ENCODE measurements around the gene CMTM2.
"Not testable (repeated sequence)": the region's sequence is repeated elsewhere in the genome, so short reads cannot be mapped to it uniquely, and the experiment has no call there.

Gene CMTM2

GRCh38 chr16:66587881-66588600, 8.8 kb downstream of the CMTM2 start:
- no peak for DNase-seq

GRCh38 chr16:66588981-66589713, 9.9 kb downstream of the CMTM2 start:
- no peak for DNase-seq

DNA sequence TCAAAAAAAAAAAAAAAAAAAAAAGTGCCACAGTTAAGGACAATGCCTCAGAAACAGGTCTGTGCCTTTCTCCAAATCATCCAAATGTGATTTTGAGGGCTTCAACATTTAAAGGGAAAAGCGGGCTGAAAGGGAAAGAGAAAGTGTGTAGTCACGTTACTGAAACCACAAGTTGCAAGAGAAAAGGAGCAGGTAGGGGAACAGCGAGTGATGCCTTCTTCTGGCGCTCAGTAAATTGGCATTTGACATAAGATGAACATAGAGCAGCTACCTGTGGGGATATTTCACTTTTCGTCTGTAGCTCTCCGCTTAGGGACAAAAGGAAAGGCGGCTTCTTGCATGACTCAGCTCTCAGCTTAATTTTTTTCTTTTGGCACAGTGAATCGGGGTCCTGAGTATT, 11.1 kb downstream of the CMTM2 start:
- no peak for DNase-seq

DNA sequence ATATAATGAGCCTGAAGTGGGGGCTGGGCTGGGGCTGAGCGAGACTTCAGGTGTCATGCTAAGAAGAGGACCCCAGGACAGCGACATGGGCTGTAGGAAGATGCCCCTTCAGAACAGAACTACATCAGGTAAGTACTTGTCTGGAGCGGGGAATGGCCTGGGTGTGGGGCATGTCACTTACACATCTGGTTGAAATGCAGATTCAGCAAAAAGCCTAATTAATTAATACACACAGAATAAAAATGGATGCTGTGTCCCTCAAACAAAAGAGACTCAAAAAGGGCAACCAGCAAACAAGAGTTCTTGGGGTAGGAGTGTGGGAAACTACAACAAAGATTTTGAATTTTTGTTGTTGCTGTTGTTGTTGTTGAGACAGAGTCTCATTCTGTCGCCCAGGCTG, 11.8 kb downstream of the CMTM2 start:
- no peak for DNase-seq

DNA sequence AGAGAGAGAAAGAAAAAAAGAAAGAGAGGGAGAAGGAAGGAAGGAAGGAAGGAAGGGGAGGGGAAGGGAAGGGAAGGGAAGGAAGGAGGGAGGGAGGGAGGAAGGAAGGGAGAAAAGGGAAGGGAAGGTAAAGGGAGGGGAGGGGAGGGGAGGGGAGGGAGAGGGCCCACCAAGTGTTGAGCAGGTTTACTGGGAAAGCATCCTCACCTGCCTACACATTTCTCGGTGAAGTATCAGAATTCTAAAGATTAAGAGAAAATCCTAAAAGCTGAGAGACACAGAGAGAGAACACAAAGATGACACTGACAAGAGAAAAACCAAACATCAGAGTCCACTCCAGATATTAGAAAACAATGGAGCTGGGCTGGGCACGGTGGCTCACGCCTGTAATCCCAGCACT, 13.0 kb downstream of the CMTM2 start:
- no peak for DNase-seq

GRCh38 chr16:66592814-66593213, 13.6 kb downstream of the CMTM2 start:
- no peak for DNase-seq

DNA sequence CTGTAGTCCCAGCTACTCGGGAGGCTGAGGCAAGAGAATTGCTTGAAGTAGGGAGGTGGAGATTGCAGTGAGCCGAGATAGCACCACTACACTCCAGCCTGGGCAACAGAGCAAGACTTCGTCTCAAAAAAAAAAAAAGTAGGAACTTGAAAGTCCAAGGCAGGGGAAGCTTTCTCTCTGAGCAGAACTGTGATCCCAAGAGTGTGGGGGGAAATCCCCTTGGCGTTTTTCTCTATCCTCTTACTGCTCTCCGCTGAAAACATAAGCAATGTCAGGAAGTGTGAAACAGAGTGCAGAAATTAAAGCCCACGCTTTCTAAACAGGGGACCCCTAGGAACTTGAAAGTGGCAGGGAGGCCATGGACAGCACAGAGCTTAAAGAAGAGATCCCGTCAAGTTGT, 15.5 kb downstream of the CMTM2 start:
- no peak for DNase-seq

DNA sequence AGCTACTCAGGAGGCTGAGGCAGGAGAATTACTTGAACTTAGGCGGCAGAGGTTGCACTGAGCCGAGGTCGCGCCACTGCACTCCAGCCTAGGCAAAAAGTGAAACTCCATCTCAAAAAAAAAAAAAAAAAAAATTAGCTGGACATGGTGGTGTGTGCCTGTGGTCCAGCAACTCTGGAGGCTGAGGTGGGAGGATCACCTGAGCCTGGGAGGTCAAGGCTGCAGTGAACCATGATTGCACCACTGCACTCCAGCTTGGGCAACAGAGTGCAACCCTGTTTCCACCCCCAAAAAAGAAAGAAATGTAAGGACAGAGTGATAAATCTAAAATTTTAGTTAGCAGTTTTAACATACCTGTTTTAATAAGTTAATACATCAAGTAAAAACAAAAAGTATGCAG, 17.3 kb downstream of the CMTM2 start:
- not testable (repeated sequence) for DNase-seq

GRCh38 chr16:66596986-66597848, 18.0 kb downstream of the CMTM2 start:
- no peak for DNase-seq

GRCh38 chr16:66598111-66598510, 18.8 kb downstream of the CMTM2 start:
- no peak for DNase-seq

DNA sequence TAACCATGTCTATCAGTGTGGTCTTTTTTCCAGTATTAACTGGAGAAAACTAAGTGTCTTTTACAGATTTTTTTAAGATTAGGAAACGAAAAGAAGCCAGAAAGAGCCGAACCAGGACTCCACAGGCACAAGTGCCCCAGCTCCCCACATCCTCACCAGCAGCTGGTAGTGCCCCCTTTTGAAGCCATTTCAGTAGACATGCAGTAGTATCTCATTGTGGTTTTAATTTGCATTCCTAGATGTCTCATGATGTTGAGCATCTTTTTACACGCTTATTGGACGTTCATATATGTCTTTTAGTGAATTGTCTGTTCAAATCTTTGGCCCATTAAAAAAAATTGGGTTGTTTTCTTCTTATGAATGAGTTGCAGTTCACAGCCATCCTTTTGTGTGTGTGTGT, 20.5 kb downstream of the CMTM2 start:
- DNase-seq, result no peak

DNA sequence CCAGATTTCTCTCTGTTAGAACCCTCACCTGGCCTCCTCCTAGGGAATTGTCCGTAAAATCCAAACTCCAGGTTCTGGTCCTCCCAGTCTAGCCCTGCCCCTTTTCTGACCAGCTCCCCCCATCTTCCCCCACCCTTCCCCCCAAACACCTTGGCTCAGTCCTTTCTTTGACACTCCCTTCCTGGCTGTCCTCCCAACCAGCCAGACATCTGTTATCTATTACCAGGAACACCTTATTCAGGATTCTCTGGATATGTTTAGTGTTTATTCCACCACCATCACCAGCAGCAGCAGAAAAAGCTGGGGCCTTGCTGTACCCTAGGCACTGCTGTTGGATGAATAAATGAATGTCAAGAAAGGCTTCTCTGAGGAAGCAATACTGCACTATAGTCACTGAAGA, 21.2 kb downstream of the CMTM2 start:
- DNase-seq, result no peak

DNA sequence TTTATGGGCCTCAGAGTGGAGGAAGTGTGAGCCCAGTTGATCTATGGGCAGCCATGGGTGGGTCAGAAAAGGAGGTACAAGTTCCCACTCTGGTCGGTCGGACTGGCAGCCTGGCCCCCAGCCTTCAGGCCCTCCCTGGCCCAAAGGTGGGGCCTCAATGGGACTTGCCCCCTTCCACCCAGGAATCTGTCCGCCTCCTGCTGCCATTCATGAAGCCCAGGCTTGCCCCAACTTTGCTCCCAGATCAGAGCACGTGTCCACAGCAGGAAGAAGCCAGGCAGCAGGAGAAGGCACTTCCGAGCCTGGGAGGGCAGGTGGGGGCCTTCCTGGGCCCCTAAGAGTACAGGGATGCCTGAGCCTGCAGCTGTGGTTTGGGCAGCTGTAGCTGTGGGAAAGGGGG, 22.2 kb downstream of the CMTM2 start:
- no peak for DNase-seq

DNA sequence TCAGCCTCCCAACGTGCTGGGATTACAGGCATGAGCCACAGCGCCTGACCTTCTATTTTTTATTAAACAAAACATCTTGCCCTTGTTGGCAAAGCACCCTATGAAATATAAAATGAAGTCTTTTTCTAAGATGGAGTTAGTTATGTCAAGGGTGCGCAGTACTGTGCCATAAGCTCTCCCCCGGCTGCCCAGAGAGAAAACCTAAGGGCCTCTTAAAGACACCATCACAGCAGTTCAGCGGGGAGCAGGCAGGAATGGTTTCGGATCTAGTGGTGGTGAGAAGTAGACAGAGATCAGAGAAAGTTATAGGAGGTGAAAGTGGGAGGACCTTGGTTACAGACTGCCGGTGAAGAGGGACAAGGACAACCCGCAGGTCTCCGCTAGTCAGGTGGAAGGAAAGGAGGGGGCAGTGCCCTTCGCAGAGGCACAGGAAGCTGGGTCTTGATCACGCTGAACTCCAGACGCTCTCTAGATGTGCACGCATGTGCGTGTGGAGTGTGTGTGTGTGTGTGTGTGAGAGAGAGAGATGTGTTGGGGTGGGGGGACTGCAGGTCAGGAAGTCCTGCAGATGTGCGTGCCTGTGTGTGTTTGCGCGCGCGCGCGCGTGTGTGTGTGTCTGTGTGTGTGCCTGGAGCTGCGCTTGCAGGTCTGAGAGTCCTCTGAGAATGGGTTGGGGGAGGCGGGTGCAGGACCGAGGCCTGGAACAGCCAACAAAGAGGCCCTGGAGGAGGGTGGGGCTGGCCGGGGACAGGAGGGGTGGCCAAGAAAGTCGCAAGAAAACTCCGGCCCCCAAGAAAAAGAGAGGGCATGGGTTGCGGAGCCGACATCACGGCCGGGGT, 24.5 kb downstream of the CMTM2 start:
- no peak for DNase-seq

- DNase-seq, result no peak
Observed at GRCh38 chr16:66604376-66605176, 25.3 kb downstream of the CMTM2 start, which contains the start of gene CMTM3. CMTM3 (plus strand) TSS chr16:66604704; CDS start chr16:66604806, 102 bp downstream.

- DNase-seq, result no peak
Observed at GRCh38 chr16:66605177-66605978, 26.1 kb downstream of the CMTM2 start.

DNA sequence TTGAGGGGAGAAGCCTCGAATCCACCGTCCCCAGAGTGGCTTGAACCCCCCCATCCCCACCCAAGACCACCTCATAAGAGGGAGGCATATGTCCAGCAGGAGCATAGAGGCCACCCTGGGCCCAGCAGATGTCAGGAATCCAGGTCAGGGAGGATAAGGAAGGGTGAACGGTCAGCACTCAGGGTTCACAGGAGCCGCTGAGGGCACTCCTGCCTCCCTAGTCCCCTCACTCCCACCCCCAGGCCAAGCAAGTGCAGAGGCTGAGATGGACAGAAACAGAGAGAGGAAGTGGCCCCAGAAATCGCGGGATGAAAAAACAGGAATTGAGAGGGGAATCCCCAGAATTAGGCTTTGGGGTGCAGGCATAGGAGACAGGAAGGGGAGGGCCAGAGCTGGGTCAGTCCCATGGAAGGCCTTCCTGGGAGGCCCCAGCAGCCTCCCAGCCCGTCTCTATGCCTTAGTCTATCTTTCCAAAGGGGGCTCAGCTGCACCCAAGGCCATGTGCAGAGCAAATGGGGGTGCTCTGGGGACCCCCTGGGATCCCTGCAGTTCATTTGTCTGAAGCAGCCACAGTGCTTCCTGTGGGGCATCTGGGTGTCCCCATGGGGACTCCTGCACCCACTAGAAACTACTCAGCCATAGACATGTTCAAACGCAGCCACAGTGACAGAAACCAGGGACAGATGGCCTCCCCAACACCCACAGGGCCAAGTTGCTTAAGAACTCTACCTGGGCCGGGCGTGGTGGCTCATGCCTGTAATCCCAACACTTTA, 26.9 kb downstream of the CMTM2 start:
- DNase-seq, result no peak

GRCh38 chr16:66608241-66609138, 29.2 kb downstream of the CMTM2 start:
- no peak for DNase-seq

GRCh38 chr16:66609139-66609510, 29.9 kb downstream of the CMTM2 start:
- DNase-seq, result no peak
